Endothelial cell of umbilical vein (primary cell): Measurements from ENCODE around the gene AGRN. TPM values are rescaled to one million over a fixed set of nuclear protein-coding genes. Genes with fewer than 3 reads are reported as not detected.

Experiments
- BruUV-seq: library from RNA; stranded (reverse); fragments of 400-500 nt; replicated peaks from 2 replicates; lab custom pipeline; 2021; lab: Mats Ljungman, UMichigan
- CTCF ChIA-PET: fragments of 300-600, 350-600 bp; sonication (Branson Sonifier 250); formaldehyde crosslinking; loops from one replicate; lab custom pipeline; 2021; ENCODE audit warnings: antibody characterized with exemption, inconsistent platforms; lab: Charles Lee
- POLR2A ChIA-PET: fragments of 300-600, 350-600 bp; sonication (Branson Sonifier 250); formaldehyde crosslinking; loops from one replicate; lab custom pipeline; 2021; ENCODE audit warnings: antibody characterized with exemption, inconsistent platforms; lab: Charles Lee
- DNase-seq: peaks from one replicate; pipeline ENCODE4 v3.0.0-alpha.2; 2011; ENCODE audit warnings: low read depth, low spot score
- FAIRE-seq: peaks from 2 replicates; lab custom pipeline; 2011; peaks lifted over from hg19 to GRCh38; lab: Jason Lieb, UNC
- H2AFZ ChIP-seq: 2 replicates; pipeline ENCODE4 v1.6.0; 2012; ENCODE audit warnings: low read depth, low read length, control low read depth, inconsistent platforms
- H3K27ac ChIP-seq: 2 replicates; pipeline ENCODE4 v1.5.1; 2011; ENCODE audit warnings: low read depth, mild to moderate bottlenecking, control low read depth, low read length, moderate library complexity; ENCODE audit not compliant: insufficient read depth
- H3K27me3 ChIP-seq, 2 experiments: 2 replicates each; pipeline versions ENCODE4 v1.6.0 to v1.6.1; 2011; ENCODE audit warnings: low read length in 2 of 2, mixed read lengths in 1 of 2; ENCODE audit not compliant: control insufficient read depth in 2 of 2, insufficient read depth in 2 of 2
- H3K36me3 ChIP-seq, 2 experiments: 2 replicates in 1 of 2; 3 replicates in 1 of 2; pipeline ENCODE4 v1.5.1; 2011; ENCODE audit warnings: low read length in 2 of 2, mild to moderate bottlenecking in 1 of 2, moderate library complexity in 1 of 2; ENCODE audit not compliant: control insufficient read depth in 2 of 2, insufficient read depth in 2 of 2; ENCODE audit errors: extremely low read depth in 1 of 2
- H3K4me1 ChIP-seq: 3 replicates; pipeline ENCODE4 v1.5.1; 2011; ENCODE audit warnings: mild to moderate bottlenecking, low read length; ENCODE audit not compliant: control insufficient read depth, insufficient read depth; ENCODE audit errors: extremely low read depth
- H3K4me2 ChIP-seq: 2 replicates; pipeline ENCODE4 v1.6.1; 2011; ENCODE audit warnings: low read length, control low read depth, mixed read lengths; ENCODE audit not compliant: insufficient read depth
- H3K4me3 ChIP-seq, 3 experiments: fragments of 200-600 bp in 1 of 3; sonication (generic), shearing (Covaris generic) in 1 of 3; replicated peaks in 1 of 3; 2 replicates each; pipeline ENCODE4 v1.5.1; 2011 to 2016; ENCODE audit warnings: control low read depth in 3 of 3, low read length in 3 of 3, mild to moderate bottlenecking in 2 of 3, inconsistent platforms in 1 of 3, low read depth in 1 of 3, moderate library complexity in 1 of 3; ENCODE audit not compliant: insufficient read depth in 1 of 3
- H3K79me2 ChIP-seq: 2 replicates; pipeline ENCODE4 v1.6.0; 2012; ENCODE audit warnings: low read length, inconsistent platforms; ENCODE audit not compliant: control insufficient read depth, insufficient read depth
- H3K9ac ChIP-seq: replicated peaks from 2 replicates; pipeline ENCODE3; 2011; ENCODE audit warnings: low read length, control low read depth; ENCODE audit not compliant: insufficient read depth; ENCODE audit errors: extremely low read depth
- H3K9me1 ChIP-seq: replicated peaks from 3 replicates; pipeline ENCODE4 v1.6.0; 2011; ENCODE audit warnings: mild to moderate bottlenecking, low read length; ENCODE audit not compliant: control insufficient read depth, insufficient read depth; ENCODE audit errors: extremely low read depth
- H3K9me3 ChIP-seq: replicated peaks from 2 replicates; pipeline ENCODE4 v1.5.1; 2012; ENCODE audit warnings: low read length, inconsistent platforms; ENCODE audit not compliant: control insufficient read depth, insufficient read depth
- H4K20me1 ChIP-seq: replicated peaks from 2 replicates; pipeline ENCODE3; 2011; ENCODE audit warnings: mild to moderate bottlenecking, low read length; ENCODE audit not compliant: control insufficient read depth, insufficient read depth; ENCODE audit errors: extremely low read depth
- CTCF ChIP-seq, 2 donors: IDR thresholded peaks; 1 replicate in 1 of 2; 2 replicates in 1 of 2; pipeline ENCODE4 v1.5.1; 2011; ENCODE audit warnings: low read length in 2 of 2, mild to moderate bottlenecking in 2 of 2, moderate library complexity in 2 of 2, control low read depth in 1 of 2, inconsistent platforms in 1 of 2, low read depth in 1 of 2; ENCODE audit not compliant: insufficient read depth in 1 of 2; ENCODE audit errors: extremely low read depth in 1 of 2
- EZH2 ChIP-seq: IDR thresholded peaks from 2 replicates; pipeline ENCODE4 v1.6.1; 2012; ENCODE audit warnings: borderline replicate concordance, low read depth, mild to moderate bottlenecking, moderate library complexity, low read length, inconsistent platforms; ENCODE audit not compliant: severe bottlenecking
- FOS ChIP-seq: IDR thresholded peaks from 2 replicates; pipeline ENCODE4 v1.6.1; 2011; ENCODE audit warnings: mild to moderate bottlenecking, low read length, moderate library complexity, borderline replicate concordance; ENCODE audit not compliant: insufficient read depth
- GATA2 ChIP-seq: IDR thresholded peaks from 2 replicates; pipeline ENCODE4 v1.7.0; 2011; ENCODE audit warnings: low read depth, mild to moderate bottlenecking, moderate library complexity, mixed read lengths, low read length; ENCODE audit not compliant: insufficient read length, insufficient read depth
- JUN ChIP-seq: IDR thresholded peaks from 2 replicates; pipeline ENCODE4 v1.6.1; 2011; ENCODE audit warnings: borderline replicate concordance, low read depth; ENCODE audit not compliant: insufficient read length, insufficient read depth
- MAX ChIP-seq: IDR thresholded peaks from 2 replicates; pipeline ENCODE4 v1.6.1; 2011; ENCODE audit not compliant: insufficient read depth, insufficient read length
- MYC ChIP-seq: IDR thresholded peaks from one replicate; pipeline ENCODE4 v1.6.1; 2011; ENCODE audit warnings: mild to moderate bottlenecking, low read depth, low read length
- POLR2A ChIP-seq: IDR thresholded peaks from 2 replicates; pipeline ENCODE4 v1.6.1; 2012; ENCODE audit warnings: low read depth, mild to moderate bottlenecking, control low read depth, low read length
- POLR2AphosphoS5 ChIP-seq: IDR thresholded peaks from 2 replicates; pipeline ENCODE4 v1.6.1; 2012; ENCODE audit warnings: low read depth, mild to moderate bottlenecking, control low read depth, low read length, moderate library complexity; ENCODE audit not compliant: insufficient read depth
- dilution Hi-C: fragments of 300-500 bp; cut with MboI; formaldehyde crosslinking; loops from one replicate; pipeline ENCODE4 v1.15.0; 2019; ENCODE audit warnings: low sequenced_read_pairs; ENCODE audit not compliant: extremely low pct_ligation_motif_present
- intact Hi-C: fragments of 100-400 bp; cut with micrococcal nuclease; formaldehyde crosslinking; loops from one replicate; pipeline ENCODE4 v1.10.0; 2022
- polyA plus RNA-seq, 4 experiments: library from polyadenylated mRNA; depleted of rRNA in 3 of 4; stranded (reverse) in 3 of 4; unstranded in 1 of 4; fragments of >200 nt; gene quantifications; 2 replicates each; pipeline versions ENCODE4 v1.2.1 to v1.2.3, GENCODE V29; 2011 to 2012; ENCODE audit warnings: missing spikeins in 1 of 4
- total RNA-seq: library from RNA; stranded (reverse); gene quantifications from 2 replicates; pipeline ENCODE4 v1.2.3, GENCODE V29; 2021

The AGRN gene
- total and polyA plus RNA-seq, 2 donors (not counting 3 experiments of a cell fraction or from before 2014, with no cell fraction given), result 66.6 to 67.8 TPM

GRCh38 chr1:1025730-1026129 is 5.8 kb downstream of the AGRN start:
- intact Hi-C loops (no loop called here), dilution Hi-C loops (no loop called here)
- Histone ChIP-seq H3K27ac (no peak overlapping the region), H3K4me2 (no peak overlapping the region), H3K9me1 (no peaks in the 10 kb centered on the region), H3K4me3 (no peak overlapping the region), H3K9ac (no peak overlapping the region), H4K20me1 (no peaks in the 10 kb centered on the region), H3K79me2 (no peaks in the 10 kb centered on the region), H3K4me1 (peaks cover 16% of the 10 kb centered on the region), H2AFZ (no peak overlapping the region), H3K36me3 (no peaks in the 10 kb centered on the region), H3K9me3 (no peaks in the 10 kb centered on the region), H3K27me3 (no peaks in the 10 kb centered on the region)
- ChIA-PET CTCF (interaction anchor here (0.9 to 1.6 kb wide), 3 partner anchors 24 to 41 kb away, joined by 3 to 5 read pairs (median 3); no protein-coding TSS in a partner anchor), POLR2A (no interaction called here)
- BruUV-seq, result no TSS peak
- FAIRE-seq (no peak), DNase-seq (no peak)
- TF ChIP-seq POLR2AphosphoS5, result no peak
- no peak for TF ChIP-seq MYC
- no peak for TF ChIP-seq FOS
- TF ChIP-seq MAX, result no peak
- no peak for TF ChIP-seq GATA2

- no TSS peak for BruUV-seq
- H3K4me3 ChIP-seq, result no peak overlapping the region
- intact Hi-C loops (no loop called here), dilution Hi-C loops (no loop called here)
- POLR2A ChIA-PET, result no interaction called here
- no peaks in the 10 kb centered on the region for H3K36me3 ChIP-seq
- H2AFZ ChIP-seq, result no peak overlapping the region
- peaks cover 10% of the 10 kb centered on the region for H3K4me1 ChIP-seq
- CTCF ChIA-PET, result interaction anchor here (1.1 to 1.6 kb wide), 2 partner anchors 37 to 42 kb away, joined by 3 to 5 read pairs; no protein-coding TSS in a partner anchor
- no peaks in the 10 kb centered on the region for H3K79me2 ChIP-seq
- TF ChIP-seq POLR2AphosphoS5 (no peak), GATA2 (no peak), EZH2 (no peak), FOS (no peak), MYC (no peak), POLR2A (no peak), JUN (no peak), MAX (no peak), CTCF (IDR thresholded peaks at IDR 0.05; ENCODE audit: extremely low read depth in 1 of 2, insufficient read depth in 1 of 2, low read depth in 1 of 2, low read length in 2 of 2) (no peak)
- H3K4me2 ChIP-seq, result no peak overlapping the region
- H3K27me3 ChIP-seq, result no peaks in the 10 kb centered on the region
- H3K9ac ChIP-seq, result no peak overlapping the region
- no peaks in the 10 kb centered on the region for H3K9me1 ChIP-seq
- H3K9me3 ChIP-seq, result no peaks in the 10 kb centered on the region
- H4K20me1 ChIP-seq, result no peaks in the 10 kb centered on the region
- DNase-seq (no peak), FAIRE-seq (no peak)
- H3K27ac ChIP-seq, result no peak overlapping the region
Observed at GRCh38 chr1:1026599-1027413, 6.9 kb downstream of the AGRN start.
